Naive B cell (primary cell): ENCODE data around the gene MELTF. TPM values are rescaled to one million over a fixed set of nuclear protein-coding genes. Genes with fewer than 3 reads are reported as not detected.

Experiments used
- ATAC-seq, 2 donors: fragments of 150-1000 bp; cut with Tn5 transposase; 2 replicates each; pipeline ENCODE4 v1.10.0; 2021; ENCODE audit warnings: low read depth in 2 of 2, mild to moderate bottlenecking in 2 of 2, moderate library complexity in 2 of 2
- DNase-seq: peaks from one replicate; pipeline ENCODE4 v3.0.0; 2022
- H3K27ac Mint-ChIP-seq, 6 donors: one replicate each; pipeline ENCODE4 v1.8.0; 2020 to 2022; ENCODE audit warnings: mild to moderate bottlenecking in 6 of 6, mixed read lengths in 6 of 6, moderate library complexity in 5 of 6, inconsistent platforms in 2 of 6
- H3K27me3 Mint-ChIP-seq, 3 donors: one replicate each; pipeline ENCODE4 v1.8.0; 2021 to 2022; ENCODE audit warnings: mixed read lengths in 3 of 3, mild to moderate bottlenecking in 1 of 3
- H3K36me3 Mint-ChIP-seq, 2 donors: one replicate each; pipeline ENCODE4 v1.8.0; 2020 to 2022; ENCODE audit warnings: mixed read lengths in 2 of 2, inconsistent platforms in 1 of 2, mild to moderate bottlenecking in 1 of 2
- H3K4me1 Mint-ChIP-seq, 3 donors: one replicate each; pipeline ENCODE4 v1.8.0; 2020 to 2022; ENCODE audit warnings: mixed read lengths in 3 of 3, inconsistent platforms in 1 of 3, mild to moderate bottlenecking in 1 of 3, moderate library complexity in 1 of 3
- H3K4me3 Mint-ChIP-seq, 8 donors: one replicate each; pipeline ENCODE4 v1.8.0; 2020 to 2022; ENCODE audit warnings: mild to moderate bottlenecking in 8 of 8, mixed read lengths in 8 of 8, moderate library complexity in 8 of 8, inconsistent platforms in 2 of 8
- H3K9me3 Mint-ChIP-seq, 7 donors: one replicate each; pipeline ENCODE4 v1.8.0; 2020 to 2022; ENCODE audit warnings: mixed read lengths in 7 of 7, mild to moderate bottlenecking in 5 of 7, inconsistent platforms in 2 of 7, moderate library complexity in 1 of 7
- polyA plus RNA-seq, 6 donors: library from polyadenylated mRNA; unstranded; fragments of 300-500 nt; fragmentation: Illumina TruSeq; gene quantifications; one replicate each; pipeline ENCODE4 v1.2.3, GENCODE V29; 2021; ENCODE audit warnings: low read depth in 6 of 6

Gene MELTF
- polyA plus RNA-seq, 6 donors from 2014 or later: 0.61 TPM; not detected in 5

DNA sequence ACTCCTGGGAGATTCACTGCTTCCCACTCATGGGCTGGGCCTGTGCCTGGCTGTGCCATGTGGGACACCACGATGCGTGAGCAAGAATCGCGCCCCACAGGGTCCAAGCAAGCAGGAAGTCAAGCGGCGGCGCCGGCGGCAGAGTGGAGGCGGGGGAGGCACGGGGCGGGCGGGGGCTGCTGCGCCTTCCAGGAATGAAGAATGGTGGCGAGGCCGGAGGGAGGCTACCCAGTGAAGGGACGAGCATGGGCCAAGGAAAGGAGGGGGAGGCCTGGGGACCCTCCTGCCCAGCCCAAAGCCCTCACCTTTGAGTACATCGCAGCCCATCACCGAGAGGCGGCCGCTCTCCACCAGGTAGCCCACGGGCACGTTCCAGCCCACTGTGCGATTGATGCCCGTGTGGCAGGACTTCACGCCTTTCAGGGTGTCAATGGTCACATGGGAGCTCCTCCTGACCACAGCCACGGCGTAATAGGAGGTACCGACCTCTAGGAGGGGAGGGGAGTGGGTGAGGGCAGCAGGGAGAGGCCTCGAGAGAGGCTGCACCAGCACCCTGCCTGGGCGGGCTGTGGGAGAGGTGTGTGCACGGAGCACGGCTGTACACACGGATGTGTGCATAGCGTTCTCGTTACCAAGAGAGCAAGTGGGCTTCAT, 5.5 kb downstream of the MELTF start:
- Mint-ChIP-seq H3K4me3 (peak overlapping the region in 6 of 8 donors; percentile 60 to 93 (median 83)), H3K27me3 (peaks cover 26 to 51% (median 46%) of the 10 kb centered on the region in 3 donors), H3K4me1 (peaks cover 20 to 46% (median 33%) of the 10 kb centered on the region in 3 donors), H3K27ac (peak overlapping the region in 5 of 6 donors; percentile 77 to 97 (median 95)), H3K36me3 (no peaks in the 10 kb centered on the region), H3K9me3 (no peaks in the 10 kb centered on the region)
- ATAC-seq (no peak), DNase-seq (no peak)

DNA sequence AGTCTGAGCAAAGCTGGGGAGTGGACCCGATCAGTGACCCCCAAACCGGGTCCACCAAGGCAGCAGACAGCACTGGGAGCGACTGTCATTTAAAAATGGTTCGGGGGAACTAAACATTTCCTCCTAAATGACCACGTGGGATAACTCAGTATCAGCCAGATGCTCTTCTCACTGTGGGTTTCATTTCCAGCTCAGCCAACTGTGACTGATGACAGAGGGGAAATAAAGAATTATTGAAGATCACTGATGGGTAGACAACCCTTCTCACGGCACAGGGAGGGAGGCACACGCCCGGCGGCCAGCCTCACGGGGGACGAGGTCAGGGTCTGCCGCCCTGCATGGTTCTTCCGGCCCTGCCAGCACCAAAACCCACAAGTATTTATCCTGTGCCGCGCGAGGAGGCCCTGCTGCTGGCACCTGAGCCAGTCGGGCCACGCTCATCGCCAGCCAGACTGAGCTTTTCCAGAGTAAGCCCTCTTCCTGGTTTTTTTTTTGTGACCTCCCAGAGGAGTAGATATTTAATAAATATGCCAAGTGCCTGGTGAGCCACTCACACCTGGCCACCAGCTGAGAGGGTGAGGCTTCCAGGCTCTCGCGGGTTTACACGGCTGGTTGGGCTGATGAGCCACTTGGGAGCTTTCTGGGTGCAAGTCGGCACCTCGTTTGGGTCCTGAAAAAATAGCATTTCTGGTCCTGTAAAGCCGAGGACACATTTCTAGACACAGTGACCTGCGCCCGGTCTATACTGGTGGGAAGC, 6.2 kb downstream of the MELTF start:
- H3K9me3 Mint-ChIP-seq: no peaks in the 10 kb centered on the region
- H3K4me3 Mint-ChIP-seq: peak overlapping the region; percentile 53 to 93 (median 83)
- H3K36me3 Mint-ChIP-seq: no peaks in the 10 kb centered on the region
- DNase-seq (peak; percentile 85), ATAC-seq (peak; percentile 90 to 91)
- peaks cover 26 to 47% (median 42%) of the 10 kb centered on the region in 3 donors for H3K27me3 Mint-ChIP-seq
- H3K27ac Mint-ChIP-seq: peak overlapping the region; percentile 77 to 97 (median 92)
- peaks cover 20 to 42% (median 31%) of the 10 kb centered on the region in 3 donors for H3K4me1 Mint-ChIP-seq

DNA sequence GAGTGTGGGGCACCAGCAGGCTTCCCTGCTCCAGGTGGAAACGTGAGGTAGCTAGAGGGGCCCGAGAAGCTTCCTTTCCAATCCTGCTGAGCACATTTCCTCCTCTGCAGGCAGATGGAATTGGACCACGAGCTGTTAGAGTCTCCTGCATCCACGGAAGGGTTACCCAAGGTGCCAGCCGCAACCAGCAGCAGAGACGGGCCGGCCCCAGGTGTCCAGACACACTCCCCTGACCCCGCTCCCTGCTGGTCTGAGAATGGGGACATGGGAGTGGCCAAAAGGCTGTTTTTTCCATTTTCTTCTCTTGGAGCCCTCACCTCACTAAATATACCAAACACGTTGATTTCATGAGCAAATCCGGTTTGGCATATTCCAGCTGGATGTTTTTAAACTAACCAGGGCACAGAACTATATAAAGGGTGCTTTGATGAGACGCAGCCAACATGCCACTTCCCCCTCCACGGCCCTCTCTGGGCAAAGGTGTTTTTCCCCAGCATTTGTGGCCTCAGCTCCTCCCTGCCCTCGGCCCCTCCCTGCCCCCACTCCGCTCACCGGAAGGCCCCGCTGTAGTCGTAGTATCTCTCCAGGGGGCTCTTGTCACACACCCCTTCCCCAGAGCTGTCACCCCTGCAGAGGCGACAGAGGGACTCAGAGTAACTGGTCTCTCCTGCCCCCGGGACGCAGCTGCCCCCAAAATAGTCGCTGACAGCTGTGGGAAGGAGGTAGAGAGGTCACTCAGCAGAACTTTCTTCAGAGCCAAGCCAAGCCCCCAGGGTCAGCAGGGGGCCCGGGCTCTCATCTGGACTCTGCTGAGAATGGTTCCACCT, 7.0 kb downstream of the MELTF start:
- Mint-ChIP-seq H3K9me3 (no peaks in the 10 kb centered on the region), H3K27ac (peak overlapping the region; percentile 77 to 97 (median 92)), H3K36me3 (no peaks in the 10 kb centered on the region), H3K4me1 (peaks cover 20 to 40% (median 31%) of the 10 kb centered on the region in 3 donors), H3K4me3 (peak overlapping the region; percentile 53 to 93 (median 83)), H3K27me3 (peaks cover 26 to 44% (median 38%) of the 10 kb centered on the region in 3 donors)
- DNase-seq (peak; percentile 46), ATAC-seq (peak; percentile 38 to 43)

DNA sequence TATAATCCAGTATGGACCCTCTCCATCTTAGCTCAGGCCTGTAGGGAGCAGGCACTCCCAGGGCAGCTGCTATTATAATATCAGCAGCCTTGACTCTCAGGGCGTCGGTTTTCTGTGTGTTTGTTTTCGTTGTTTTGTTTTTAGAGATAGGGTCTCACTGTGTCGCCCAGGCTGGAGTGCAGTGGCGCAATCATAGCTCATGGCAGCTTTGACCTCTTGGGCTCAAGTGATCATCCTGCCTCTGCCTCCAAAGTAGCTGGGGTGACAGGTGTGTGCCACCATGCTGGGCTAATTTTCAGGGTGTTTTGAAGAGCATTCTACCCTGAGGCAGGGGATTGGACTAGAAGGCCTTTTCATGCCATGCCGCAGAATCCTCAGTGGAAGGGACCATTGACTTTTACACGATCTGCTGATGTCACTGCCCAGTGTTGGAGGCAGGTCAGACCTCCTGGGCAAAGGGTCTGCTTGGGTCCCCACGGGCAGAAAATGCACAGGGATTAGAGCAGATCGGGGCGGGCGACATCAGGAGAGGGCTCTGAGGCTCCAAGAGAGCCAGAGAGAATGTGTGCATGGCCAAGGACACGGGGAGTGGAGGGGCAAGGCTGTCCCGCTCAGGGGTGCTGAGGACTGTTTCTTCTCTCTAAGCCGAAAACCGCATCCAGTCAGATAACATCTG, 7.8 kb downstream of the MELTF start:
- H3K4me1 Mint-ChIP-seq: peaks cover 20 to 40% (median 31%) of the 10 kb centered on the region in 3 donors
- H3K27ac Mint-ChIP-seq: peak overlapping the region in 4 of 6 donors; percentile 12 to 87 (median 63)
- H3K9me3 Mint-ChIP-seq: no peaks in the 10 kb centered on the region
- H3K36me3 Mint-ChIP-seq: no peaks in the 10 kb centered on the region
- ATAC-seq (no peak), DNase-seq (no peak)
- H3K27me3 Mint-ChIP-seq: peaks cover 22 to 38% (median 31%) of the 10 kb centered on the region in 3 donors
- H3K4me3 Mint-ChIP-seq: peak overlapping the region in 4 of 8 donors; percentile 44 to 89 (median 66)

DNA sequence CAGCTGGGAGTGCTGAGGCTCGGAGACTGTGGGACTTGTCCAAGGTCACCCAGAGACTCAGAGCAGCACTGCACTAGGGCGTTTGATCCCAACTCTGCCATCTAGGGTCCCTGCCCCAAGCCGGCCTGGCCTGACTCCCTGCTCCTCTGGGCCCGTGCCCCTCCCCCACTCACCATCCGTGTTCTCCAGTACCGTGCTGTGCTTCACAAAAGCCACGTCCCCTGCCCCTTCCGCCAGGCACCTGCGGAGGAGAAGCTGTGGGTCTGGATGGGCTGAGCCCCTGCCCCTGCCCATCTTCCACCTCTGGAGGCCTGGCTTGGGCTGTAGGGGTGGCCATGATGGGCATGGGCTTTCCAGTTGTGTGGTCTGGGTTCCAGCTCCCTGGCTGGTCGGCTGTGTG, 8.4 kb downstream of the MELTF start:
- Mint-ChIP-seq H3K4me1 (peaks cover 20 to 40% (median 31%) of the 10 kb centered on the region in 3 donors), H3K4me3 (no peak overlapping the region), H3K27ac (peak overlapping the region in 1 of 6 donors; percentile 82), H3K27me3 (peaks cover 18 to 34% (median 26%) of the 10 kb centered on the region in 3 donors), H3K9me3 (no peaks in the 10 kb centered on the region), H3K36me3 (no peaks in the 10 kb centered on the region)
- DNase-seq (no peak), ATAC-seq (no peak)

DNA sequence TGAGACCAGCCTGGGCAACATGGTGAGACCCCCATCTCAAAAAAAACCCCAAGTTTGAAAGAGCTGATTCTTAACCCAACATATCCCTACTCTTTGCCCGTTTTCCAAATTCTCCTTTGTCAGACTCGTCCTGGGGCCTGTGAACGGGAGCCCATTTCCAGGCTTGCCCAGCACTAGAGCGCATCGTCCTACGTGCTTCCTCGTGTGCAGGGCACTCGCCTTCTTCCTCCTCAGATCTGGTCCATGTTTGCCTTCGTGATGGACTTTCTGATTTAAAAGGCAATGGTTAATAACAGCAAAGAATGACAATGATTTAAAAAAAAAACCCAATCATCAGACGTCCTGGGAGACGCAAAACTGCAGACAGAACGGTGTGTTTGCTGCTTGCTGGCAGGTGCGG, 10.1 kb downstream of the MELTF start:
- Mint-ChIP-seq H3K4me3 (no peak overlapping the region), H3K27me3 (peaks cover 3 to 19% (median 11%) of the 10 kb centered on the region in 3 donors), H3K4me1 (peaks cover 11 to 28% (median 18%) of the 10 kb centered on the region in 3 donors), H3K9me3 (no peaks in the 10 kb centered on the region), H3K27ac (peak overlapping the region in 2 of 6 donors; percentile 16 to 24), H3K36me3 (no peaks in the 10 kb centered on the region)
- ATAC-seq: no peak
- DNase-seq: no peak

DNA sequence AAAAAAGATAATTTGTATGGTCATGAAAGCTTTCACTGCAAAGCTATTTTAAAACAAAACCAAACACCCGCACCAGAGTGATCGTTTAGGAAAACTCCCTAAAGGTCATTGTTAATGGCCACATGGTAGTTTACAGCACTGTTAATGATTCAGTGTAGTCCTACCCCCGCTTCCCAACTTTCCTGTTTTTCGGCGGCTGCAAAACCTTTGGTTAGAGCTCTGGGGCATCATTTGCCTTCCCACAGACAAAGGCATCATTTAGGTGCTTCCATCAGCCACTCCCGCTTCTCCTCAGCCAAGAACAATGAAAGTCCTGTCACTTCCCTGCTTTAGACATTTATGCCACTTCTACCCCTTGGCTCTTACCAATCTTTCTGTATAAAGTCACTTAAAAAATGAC, 10.6 kb downstream of the MELTF start:
- no peaks in the 10 kb centered on the region for H3K36me3 Mint-ChIP-seq
- peaks cover 11 to 24% (median 16%) of the 10 kb centered on the region in 3 donors for H3K4me1 Mint-ChIP-seq
- DNase-seq: no peak
- H3K4me3 Mint-ChIP-seq: no peak overlapping the region
- peaks cover 0 to 17% (median 8%) of the 10 kb centered on the region in 3 donors for H3K27me3 Mint-ChIP-seq
- no peak for ATAC-seq
- no peak overlapping the region for H3K27ac Mint-ChIP-seq
- H3K9me3 Mint-ChIP-seq: peaks cover 0 to 1% (median 0%) of the 10 kb centered on the region in 7 donors

DNA sequence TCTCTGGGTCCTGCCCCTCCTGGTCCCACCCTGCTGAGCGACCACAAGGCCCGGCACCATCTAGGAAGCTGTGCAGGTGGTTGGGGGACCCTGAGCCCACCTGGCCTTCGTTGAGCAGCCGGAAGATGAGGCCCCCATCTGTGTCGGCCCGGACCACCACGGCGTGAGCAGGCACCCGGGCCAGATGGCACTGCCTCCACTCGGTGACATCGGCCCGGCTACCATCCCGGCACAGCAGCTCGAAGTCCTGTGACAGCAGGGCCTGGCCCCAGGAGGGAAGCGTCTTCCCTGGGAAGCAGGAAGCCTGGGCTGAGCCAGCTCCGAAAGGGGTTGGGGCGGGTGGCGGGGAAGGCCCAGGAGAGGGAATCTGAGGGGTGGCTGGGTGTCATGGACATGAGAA, 12.6 kb downstream of the MELTF start:
- H3K9me3 Mint-ChIP-seq: peaks cover 0 to 3% (median 0%) of the 10 kb centered on the region in 7 donors
- no peaks in the 10 kb centered on the region for H3K36me3 Mint-ChIP-seq
- ATAC-seq (no peak), DNase-seq (no peak)
- H3K4me1 Mint-ChIP-seq: peaks cover 0 to 5% (median 0%) of the 10 kb centered on the region in 3 donors
- peak overlapping the region in 1 of 8 donors; percentile 47 for H3K4me3 Mint-ChIP-seq
- peaks cover 0 to 17% (median 8%) of the 10 kb centered on the region in 3 donors for H3K27me3 Mint-ChIP-seq
- H3K27ac Mint-ChIP-seq: no peak overlapping the region

DNA sequence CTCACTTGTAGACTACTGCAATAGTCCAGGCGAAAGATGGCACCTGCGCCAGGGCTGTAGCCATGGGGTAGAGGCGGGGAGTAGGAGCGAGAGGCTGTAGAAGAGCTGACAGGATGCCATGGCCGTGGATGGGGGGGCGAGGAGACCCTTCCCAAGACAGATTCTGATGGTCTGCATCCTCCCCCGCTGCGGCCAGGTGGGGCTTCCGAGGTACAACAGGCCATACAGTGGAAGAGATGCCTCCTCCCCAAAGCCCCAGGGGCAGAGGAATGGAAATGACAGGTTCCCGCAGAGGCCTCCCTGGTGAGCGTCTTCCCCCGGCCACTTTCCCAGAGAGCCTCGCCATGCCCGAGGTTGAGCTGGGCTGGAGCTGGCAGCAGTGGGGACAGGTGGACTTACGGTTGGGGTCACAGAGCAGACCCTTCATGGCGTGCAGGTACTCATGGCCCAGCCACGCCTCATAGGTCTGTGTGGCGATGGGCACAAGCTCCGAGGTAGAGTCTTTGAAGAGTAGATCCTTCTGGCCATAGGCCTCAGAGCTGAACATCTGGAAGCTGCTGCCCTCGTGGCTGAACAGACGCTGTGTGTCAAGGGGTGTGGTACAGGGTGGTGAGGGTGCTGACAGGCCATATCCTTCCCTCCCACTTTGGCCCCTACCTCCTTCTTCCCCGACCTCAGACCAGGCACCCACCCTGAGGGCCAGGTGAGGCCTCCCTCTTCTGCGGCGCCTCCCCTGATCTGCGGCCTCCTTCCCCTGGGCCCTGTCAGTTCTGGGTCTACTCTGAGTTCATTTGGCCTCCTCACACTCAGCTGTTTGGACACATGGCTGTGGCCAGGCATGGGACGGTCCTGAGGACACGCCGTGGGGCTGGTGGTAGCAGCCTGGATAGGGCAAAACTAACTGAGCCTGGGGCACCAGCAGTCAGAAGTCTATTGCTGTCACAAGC, 13.6 kb downstream of the MELTF start:
- no peaks in the 10 kb centered on the region for H3K4me1 Mint-ChIP-seq
- ATAC-seq: no peak
- peak overlapping the region in 1 of 8 donors; percentile 15 for H3K4me3 Mint-ChIP-seq

DNA sequence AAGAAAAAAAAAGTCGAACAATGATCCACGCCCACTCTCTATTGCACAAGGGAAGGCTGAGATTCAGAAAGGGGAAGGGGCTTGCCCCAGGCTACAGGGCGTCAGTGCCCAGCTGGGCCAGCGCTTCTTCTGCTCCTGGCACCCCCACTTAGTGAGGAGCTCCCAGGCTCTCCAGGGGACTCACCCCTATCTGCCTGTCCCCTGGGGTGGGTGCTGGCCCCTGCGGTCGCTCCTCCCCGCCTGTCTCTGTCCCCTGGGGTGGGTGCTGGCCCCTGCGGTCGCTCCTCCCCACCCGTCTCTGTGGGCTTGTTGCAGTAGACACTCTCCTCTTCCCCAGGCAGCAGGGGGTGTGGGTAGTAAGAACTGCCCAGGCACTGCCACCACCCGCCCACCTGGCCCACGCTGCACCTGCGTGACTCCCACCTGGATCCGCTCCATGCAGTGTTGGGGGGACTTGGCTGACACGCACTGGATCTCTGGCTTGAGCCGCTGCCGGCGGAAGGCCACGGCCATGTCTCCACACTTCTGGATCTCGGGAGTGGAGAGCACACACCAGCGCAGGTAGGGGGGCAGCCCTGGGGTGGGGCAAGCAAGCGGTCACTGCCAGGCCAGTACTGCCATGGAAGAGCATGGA, 14.6 kb downstream of the MELTF start:
- peaks cover 0 to 3% (median 0%) of the 10 kb centered on the region in 7 donors for H3K9me3 Mint-ChIP-seq
- H3K27me3 Mint-ChIP-seq: peaks cover 0 to 12% (median 10%) of the 10 kb centered on the region in 3 donors
- no peak overlapping the region for H3K27ac Mint-ChIP-seq
- no peaks in the 10 kb centered on the region for H3K36me3 Mint-ChIP-seq
- no peak for DNase-seq
- H3K4me1 Mint-ChIP-seq: no peaks in the 10 kb centered on the region
- no peak for ATAC-seq
- no peak overlapping the region for H3K4me3 Mint-ChIP-seq

More for the DNA sequence above, 13.6 kb downstream of the MELTF start:
- DNase-seq: no peak
- Mint-ChIP-seq H3K36me3 (no peaks in the 10 kb centered on the region), H3K27me3 (peaks cover 0 to 13% (median 6%) of the 10 kb centered on the region in 3 donors), H3K9me3 (peaks cover 0 to 3% (median 0%) of the 10 kb centered on the region in 7 donors), H3K27ac (no peak overlapping the region)

DNA sequence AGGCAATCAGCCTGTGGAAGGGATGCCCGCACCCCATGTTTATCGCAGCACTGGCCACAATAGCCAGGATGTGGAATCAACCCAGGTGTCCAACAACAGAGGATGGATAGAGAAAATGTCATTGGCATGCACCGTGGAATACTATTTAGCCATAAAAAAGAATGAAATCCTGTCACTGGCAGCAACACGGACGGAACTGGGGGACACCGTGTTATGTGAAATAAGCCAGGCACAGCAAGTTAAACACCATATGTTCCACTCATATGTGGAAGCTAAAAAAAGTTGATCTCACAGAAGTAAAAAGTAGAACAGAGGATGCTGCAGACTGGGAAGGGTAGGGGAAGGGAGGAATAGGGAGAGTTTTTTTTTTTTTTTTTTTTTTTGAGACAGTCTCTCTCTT, 15.6 kb downstream of the MELTF start:
- ATAC-seq: no peak
- Mint-ChIP-seq H3K36me3 (no peaks in the 10 kb centered on the region), H3K9me3 (peaks cover 0 to 3% (median 0%) of the 10 kb centered on the region in 7 donors), H3K4me3 (peak overlapping the region in 1 of 8 donors; percentile 21), H3K4me1 (no peaks in the 10 kb centered on the region), H3K27me3 (peaks cover 0 to 14% (median 5%) of the 10 kb centered on the region in 3 donors), H3K27ac (no peak overlapping the region)
- DNase-seq: no peak
